HG03196 (cell line): ENCODE results near the gene MTUS2.

Source experiments
- ATAC-seq: cut with Tn5 transposase; IDR thresholded peaks from one replicate; pipeline ENCODE4 v1.9.1; 2021; ENCODE audit not compliant: unreplicated experiment

MTUS2 gene

GRCh38 chr13:29021717-29022116 lies 201.6 kb downstream of the MTUS2 start:
- no peak for ATAC-seq

DNA sequence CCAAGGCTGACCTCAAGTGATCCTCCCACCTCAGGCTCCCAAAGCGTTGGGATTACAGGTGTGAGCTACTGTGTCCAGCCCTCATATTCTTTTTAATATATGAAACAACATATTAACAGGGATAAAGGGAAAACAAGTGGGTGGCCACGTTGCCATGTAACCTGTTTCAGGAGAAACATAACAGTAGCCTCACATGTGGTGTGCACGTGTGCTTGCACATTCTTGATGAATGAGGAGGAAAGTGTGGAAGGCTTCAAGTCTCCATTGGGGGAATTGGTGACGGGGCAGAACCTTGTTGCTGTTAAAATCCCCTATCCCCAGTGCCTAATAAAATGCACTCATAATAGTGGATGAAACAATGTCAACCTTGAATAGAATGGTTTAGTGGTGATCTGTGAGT lies 202.3 kb downstream of the MTUS2 start:
- ATAC-seq = no peak

- ATAC-seq = no peak
Measured at GRCh38 chr13:29022968-29023367, 202.8 kb downstream of the MTUS2 start.

DNA sequence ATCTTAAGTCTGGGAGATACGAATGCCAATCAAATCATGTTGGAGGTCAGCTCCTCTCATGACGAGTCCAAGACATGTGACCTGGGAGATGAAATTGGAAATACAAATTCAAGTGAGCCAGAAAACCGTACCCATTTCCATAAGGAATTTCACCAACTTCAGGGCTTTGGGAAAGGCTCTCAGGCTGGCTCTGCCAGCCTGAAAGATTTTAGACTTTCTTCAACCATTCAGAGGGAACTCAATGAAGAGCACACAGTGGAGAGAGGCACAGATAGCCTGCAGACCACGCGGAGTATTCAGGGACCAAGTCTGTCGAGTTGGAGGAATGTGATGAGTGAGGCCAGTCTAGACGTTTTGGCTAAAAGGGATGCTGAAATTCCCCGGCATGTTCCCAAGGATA lies 204.6 kb downstream of the MTUS2 start:
- no peak for ATAC-seq

DNA sequence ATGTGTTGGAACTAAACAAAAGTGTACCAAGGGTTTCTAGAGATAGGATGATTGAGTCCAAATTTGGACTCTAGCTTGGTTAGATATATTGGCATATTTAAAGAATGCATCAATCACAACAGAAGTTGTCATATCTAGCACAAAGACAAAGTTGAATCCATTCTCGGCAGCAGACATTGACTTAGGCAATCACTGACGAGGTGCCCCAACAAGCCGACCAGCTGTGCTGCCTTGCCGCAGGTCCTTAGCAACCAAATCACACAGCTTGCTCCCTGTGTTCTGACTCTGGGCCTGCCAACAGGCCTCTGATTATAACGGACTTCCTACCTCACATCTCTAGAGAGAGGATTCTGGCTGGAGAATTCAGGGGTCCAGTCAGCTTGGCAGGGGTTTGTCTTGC lies 208.7 kb downstream of the MTUS2 start:
- ATAC-seq = no peak

GRCh38 chr13:29038700-29039099 lies 218.6 kb downstream of the MTUS2 start:
- ATAC-seq = no peak

DNA sequence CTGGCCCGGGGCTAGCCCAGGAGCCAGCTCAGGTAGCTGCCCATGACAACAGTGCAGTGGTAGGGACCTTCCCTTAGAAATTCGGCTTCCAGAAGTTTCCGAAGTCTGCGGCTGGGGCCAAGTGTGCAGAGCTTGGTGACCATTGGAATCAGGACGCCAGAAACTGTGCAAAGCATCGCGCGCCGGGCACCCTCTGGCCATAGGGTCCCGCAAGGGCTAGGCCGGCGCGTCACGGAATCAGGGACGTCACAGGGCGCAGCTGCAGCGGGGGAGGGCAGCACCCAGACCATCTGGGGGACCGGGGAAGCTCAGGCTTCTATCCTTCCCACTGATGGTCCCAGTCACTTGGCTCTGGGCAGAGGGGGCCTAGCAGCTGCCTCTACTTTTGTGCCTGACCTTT lies 219.1 kb downstream of the MTUS2 start:
- ATAC-seq = no peak

GRCh38 chr13:29046588-29046987 lies 226.4 kb downstream of the MTUS2 start:
- ATAC-seq = no peak

DNA sequence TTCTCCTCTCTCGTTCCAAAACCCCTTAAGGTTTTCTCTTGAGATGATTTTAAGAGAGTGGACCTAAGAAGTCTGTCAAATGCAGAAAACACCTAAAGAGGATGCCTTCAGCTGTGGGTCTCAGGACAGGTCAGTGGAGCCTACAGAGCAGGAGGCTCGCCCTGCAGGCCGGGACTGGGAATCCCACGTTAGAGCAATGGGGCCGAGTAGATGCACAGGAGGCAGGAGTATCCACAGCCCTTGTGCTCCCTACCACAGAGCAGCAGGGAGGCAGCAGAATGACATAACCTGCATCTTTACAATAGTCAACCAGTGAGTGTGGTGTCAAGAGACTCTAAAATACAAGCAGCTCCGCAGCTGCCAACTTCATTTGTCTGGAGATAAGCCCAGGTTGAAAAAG lies 229.4 kb downstream of the MTUS2 start:
- no peak for ATAC-seq

DNA sequence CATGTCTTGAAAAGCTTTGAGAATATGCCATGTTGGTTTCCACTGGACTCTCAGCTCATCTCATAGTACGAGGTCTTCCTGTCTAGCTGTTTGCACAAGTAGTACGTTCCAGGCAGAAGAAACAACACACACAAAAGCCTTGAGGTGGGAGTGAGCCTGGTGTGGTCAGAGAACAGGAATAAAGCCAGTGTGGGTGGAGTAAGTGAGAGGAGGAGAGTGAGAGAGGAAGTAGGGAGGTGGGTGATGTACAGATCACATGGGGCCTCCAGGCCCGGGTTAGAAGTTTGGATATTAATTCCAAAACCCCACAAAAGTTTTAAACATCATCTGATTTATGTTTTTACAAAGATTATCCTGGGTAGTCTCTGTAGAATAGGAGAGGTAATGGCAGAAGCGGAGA lies 230.6 kb downstream of the MTUS2 start:
- no peak for ATAC-seq

GRCh38 chr13:29059800-29060199 lies 239.7 kb downstream of the MTUS2 start:
- ATAC-seq = no peak

DNA sequence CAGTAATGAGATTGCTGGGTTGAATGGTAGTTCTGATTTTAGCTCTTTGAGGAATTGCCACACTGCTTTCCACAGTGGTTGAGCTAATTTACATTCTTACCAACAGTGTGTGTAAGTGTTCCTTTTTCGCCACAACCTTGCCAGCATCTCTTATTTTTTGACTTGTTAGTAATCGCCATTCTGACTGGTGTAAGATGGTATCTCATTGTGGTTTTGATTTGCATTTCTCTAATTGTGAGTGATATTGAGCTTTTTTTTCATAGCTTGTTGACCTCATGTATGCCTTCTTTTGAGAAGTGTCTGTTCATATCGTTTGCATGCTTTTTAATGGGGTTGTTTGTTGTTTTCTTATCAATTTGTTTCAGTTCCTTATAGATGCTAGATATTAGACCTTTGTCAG lies 245.0 kb downstream of the MTUS2 start:
- ATAC-seq = no peak

DNA sequence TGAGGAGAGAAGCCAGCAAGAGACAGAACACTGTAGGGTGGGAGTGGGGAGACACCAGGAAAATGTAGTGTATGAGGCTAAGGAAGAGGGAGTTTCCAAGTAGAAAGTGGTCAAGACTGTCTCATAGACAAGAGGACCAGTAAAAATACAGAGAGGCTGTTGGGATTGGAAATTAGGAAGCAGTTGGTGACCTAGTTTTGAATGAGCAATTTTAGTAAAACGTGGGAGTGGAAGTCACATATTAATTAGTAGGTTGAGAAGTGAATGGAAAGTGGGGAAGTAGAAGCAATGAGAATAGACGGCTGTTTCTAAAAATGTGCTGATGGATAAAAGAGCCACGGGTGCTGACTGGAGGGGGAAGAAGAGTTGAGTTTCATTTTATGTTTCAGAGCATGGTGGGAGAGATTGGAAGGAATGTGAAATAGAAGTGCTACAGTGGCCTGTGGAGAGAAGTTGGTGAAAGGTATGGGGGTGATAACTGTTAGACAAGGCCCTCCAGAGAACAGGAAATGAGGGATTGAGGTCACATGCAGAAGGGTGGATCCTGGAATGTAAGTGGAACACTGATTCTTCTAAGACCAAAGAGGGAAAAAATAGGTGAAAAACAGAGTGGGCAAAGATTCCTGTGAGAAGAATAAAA lies 247.3 kb downstream of the MTUS2 start:
- no peak for ATAC-seq

- ATAC-seq = no peak
Measured at GRCh38 chr13:29073755-29074154, 253.6 kb downstream of the MTUS2 start.

GRCh38 chr13:29077051-29077813 lies 257.1 kb downstream of the MTUS2 start:
- ATAC-seq = no peak

- no peak for ATAC-seq
Measured at GRCh38 chr13:29081036-29081435, 260.9 kb downstream of the MTUS2 start.

- no peak for ATAC-seq
Measured at GRCh38 chr13:29081697-29082440, 261.7 kb downstream of the MTUS2 start.

DNA sequence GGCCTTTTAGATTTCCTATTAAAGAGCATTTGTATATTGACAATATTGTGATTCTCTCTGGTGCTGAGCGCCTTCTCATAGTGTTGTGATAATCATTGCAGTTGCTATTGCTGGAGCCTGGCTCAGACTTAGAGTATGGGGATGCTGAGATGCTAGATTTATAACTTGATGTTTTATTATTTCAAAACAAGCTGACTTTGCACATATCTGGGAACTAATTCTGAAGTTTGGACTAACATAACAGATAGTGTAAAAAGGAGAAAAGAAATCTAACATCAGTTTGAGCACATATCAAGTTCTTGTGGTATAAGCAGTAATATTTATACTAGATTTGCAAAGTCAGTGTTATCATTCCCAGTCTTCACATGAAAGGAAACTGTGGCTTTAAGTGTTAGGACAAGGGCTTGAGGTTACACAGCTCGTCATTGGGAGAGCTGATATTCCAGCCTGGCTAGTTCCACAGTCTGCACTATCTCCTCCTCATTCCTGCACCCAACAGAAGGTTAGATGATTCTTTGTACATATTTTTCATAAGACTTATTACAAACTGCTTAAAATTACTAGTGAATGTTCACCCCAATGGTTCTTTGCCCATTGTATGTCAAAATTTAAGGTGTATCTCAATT lies 279.8 kb downstream of the MTUS2 start:
- ATAC-seq = no peak

- ATAC-seq = no peak
Measured at GRCh38 chr13:29100758-29101157, 280.6 kb downstream of the MTUS2 start.

DNA sequence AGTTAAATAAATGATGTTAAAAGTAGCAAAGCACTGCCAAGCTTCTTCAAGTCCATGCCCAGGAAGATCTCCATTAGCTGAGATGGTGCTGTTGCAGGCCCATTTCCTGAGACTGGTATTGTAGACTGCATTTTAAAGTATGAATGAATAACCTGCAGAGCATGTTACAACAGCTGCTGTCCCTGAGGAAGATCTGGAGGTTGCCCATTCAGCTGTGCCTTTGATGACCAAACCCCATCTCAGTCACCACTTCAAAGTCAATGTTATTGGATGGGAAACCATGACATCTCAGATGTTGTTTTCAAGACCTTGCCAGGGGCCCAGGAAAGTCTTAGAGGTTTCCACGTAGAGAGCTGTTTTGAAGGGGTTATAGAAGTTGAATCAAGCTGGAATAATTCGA lies 281.3 kb downstream of the MTUS2 start:
- no peak for ATAC-seq

GRCh38 chr13:29101905-29102304 lies 281.8 kb downstream of the MTUS2 start:
- ATAC-seq = no peak
